ENCODE data around the gene CEP78. TPM values are rescaled to one million over a fixed set of nuclear protein-coding genes. Genes with fewer than 3 reads are reported as not detected.

Gene CEP78
- total and polyA plus RNA-seq, 7 donors, result 1.8 to 4.3 (median 3.0) TPM

DNA sequence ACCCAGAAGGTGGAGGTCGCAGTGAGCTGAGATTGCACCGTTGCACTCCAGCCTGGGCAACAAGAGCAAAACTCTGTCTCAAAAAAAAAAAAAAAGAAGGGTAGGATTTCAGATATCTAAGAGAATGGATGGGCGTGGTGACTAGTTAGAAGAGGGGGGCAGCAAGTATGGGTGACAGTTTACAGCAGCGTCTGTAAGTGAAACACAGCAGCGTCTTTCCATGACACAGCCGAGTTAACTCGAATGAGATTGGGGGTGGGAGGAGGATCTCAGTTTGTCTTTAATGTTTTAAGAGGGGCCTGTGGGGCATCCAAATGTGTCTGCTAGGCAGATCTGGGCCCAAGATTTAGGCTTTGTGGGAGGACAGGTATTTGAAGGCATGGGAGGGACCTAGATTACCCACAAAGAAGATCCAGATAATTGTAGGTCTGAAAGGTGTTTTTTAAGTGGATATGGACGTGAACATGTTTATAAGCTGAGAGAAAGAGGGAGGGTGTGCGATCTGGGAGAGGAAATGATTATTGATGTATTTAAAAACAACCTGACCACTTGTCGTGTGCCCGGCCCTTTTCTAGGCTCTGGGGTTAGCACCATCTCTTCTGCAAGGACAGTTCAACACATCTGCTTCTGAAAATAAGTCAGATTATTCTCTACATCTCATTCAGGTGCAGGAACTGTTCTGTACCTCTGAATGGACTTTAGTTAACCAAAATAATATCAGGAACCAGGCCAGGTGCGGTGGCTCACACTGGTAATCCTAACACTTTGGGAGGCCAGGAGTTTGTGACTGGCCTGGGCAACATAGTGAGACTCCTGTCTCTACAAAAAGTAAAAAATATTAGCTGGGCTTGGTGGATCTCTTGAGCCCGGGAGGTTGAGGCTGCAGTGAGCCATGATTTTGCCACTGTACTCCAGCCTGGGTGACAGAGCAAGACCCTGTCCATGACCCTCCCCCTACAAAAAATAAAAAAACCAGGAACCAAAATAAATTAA lies 2.5 kb downstream of the CEP78 start:
- DNase-seq, result no peak
- Histone ChIP-seq H3K4me1 (no peaks in the 10 kb centered on the region), H3K36me3 (ENCODE audit: insufficient read depth in 1 of 2, low read depth in 1 of 2) (peaks cover 0 to 22% of the 10 kb centered on the region in 2 donors), H3K27me3 (ENCODE audit: insufficient read depth in 3 of 3, low read length in 2 of 3) (no peaks in the 10 kb centered on the region), H3K4me3 (no peak overlapping the region), H3K27ac (no peak overlapping the region), H3K9me3 (no peaks in the 10 kb centered on the region)
- TF ChIP-seq, protein P1, sequence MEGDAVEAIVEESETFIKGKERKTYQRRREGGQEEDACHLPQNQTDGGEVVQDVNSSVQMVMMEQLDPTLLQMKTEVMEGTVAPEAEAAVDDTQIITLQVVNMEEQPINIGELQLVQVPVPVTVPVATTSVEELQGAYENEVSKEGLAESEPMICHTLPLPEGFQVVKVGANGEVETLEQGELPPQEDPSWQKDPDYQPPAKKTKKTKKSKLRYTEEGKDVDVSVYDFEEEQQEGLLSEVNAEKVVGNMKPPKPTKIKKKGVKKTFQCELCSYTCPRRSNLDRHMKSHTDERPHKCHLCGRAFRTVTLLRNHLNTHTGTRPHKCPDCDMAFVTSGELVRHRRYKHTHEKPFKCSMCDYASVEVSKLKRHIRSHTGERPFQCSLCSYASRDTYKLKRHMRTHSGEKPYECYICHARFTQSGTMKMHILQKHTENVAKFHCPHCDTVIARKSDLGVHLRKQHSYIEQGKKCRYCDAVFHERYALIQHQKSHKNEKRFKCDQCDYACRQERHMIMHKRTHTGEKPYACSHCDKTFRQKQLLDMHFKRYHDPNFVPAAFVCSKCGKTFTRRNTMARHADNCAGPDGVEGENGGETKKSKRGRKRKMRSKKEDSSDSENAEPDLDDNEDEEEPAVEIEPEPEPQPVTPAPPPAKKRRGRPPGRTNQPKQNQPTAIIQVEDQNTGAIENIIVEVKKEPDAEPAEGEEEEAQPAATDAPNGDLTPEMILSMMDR (IDR thresholded peaks at IDR 0.05), result no peak
- intact Hi-C loops (cut with DNase I), result loop anchor here in 1 of 2 donors (10.0 kb wide), 1 partner anchor 56 kb away; the partner anchor contains the start of gene PSAT1
- ATAC-seq, result no peak
- 84 to 87% (median 86%) methylated on average over 13 of the region's 13 CpGs for WGBS, 3 donors

GRCh38 chr9:78239506-78239905 lies 3.6 kb downstream of the CEP78 start:
- intact Hi-C loops (cut with DNase I), result loop anchor here in 1 of 2 donors (10.0 kb wide), 1 partner anchor 55 kb away; the partner anchor contains the start of gene PSAT1
- no peaks in the 10 kb centered on the region for H3K4me1 ChIP-seq
- 61 to 74% (median 73%) methylated on average over 5 of the region's 5 CpGs for WGBS, 3 donors

GRCh38 chr9:78242041-78242440 lies 6.2 kb downstream of the CEP78 start:
- peaks cover 0 to 42% of the 10 kb centered on the region in 2 donors for H3K36me3 ChIP-seq (ENCODE audit: insufficient read depth in 1 of 2, low read depth in 1 of 2)
- TF ChIP-seq, protein P1 (IDR thresholded peaks at IDR 0.05), result no peak
- DNase-seq, result no peak
- 80 to 97% (median 92%) methylated on average over 4 of the region's 4 CpGs for WGBS, 3 donors
- H3K27ac ChIP-seq, result no peak overlapping the region
- no peaks in the 10 kb centered on the region for H3K27me3 ChIP-seq (ENCODE audit: insufficient read depth in 3 of 3, low read length in 2 of 3)
- no peaks in the 10 kb centered on the region for H3K4me1 ChIP-seq
- intact Hi-C loops (cut with DNase I), result no loop called here
- H3K4me3 ChIP-seq, result no peak overlapping the region
- no peak for ATAC-seq
- H3K9me3 ChIP-seq, result no peaks in the 10 kb centered on the region

More at GRCh38 chr9:78239506-78239905, 3.6 kb downstream of the CEP78 start:
- Histone ChIP-seq H3K9me3 (no peaks in the 10 kb centered on the region), H3K4me3 (no peak overlapping the region), H3K27ac (no peak overlapping the region), H3K27me3 (ENCODE audit: insufficient read depth in 3 of 3, low read length in 2 of 3) (no peaks in the 10 kb centered on the region), H3K36me3 (ENCODE audit: insufficient read depth in 1 of 2, low read depth in 1 of 2) (peaks cover 0 to 32% of the 10 kb centered on the region in 2 donors)
- no peak for ATAC-seq
- no peak for DNase-seq
- TF ChIP-seq, protein P1 (IDR thresholded peaks at IDR 0.05), result no peak

- no peak overlapping the region for H3K27ac ChIP-seq
- H3K36me3 ChIP-seq (ENCODE audit: insufficient read depth in 1 of 2, low read depth in 1 of 2), result peaks cover 0 to 46% of the 10 kb centered on the region in 2 donors
- TF ChIP-seq, protein P1 (IDR thresholded peaks at IDR 0.05), result no peak
- no peaks in the 10 kb centered on the region for H3K9me3 ChIP-seq
- ATAC-seq (no peak), DNase-seq (no peak)
- H3K4me1 ChIP-seq, result no peaks in the 10 kb centered on the region
- intact Hi-C loops (cut with DNase I), result no loop called here
- no peaks in the 10 kb centered on the region for H3K27me3 ChIP-seq (ENCODE audit: insufficient read depth in 3 of 3, low read length in 2 of 3)
- no peak overlapping the region for H3K4me3 ChIP-seq
- WGBS, 3 donors, result 97 to 100% (median 99%) methylated on average over 1 of the region's 1 CpG
Measured at GRCh38 chr9:78243130-78243529, 7.3 kb downstream of the CEP78 start.
